Measurements from ENCODE around the gene TAS2R8. TPM values are rescaled to one million over a fixed set of nuclear protein-coding genes. Genes with fewer than 3 reads are reported as not detected.

Gene TAS2R8
- total and polyA plus RNA-seq, 10 of the 15 experiments (the other 5 are each of a cell fraction or from before 2014, with no cell fraction given), result not detected

DNA sequence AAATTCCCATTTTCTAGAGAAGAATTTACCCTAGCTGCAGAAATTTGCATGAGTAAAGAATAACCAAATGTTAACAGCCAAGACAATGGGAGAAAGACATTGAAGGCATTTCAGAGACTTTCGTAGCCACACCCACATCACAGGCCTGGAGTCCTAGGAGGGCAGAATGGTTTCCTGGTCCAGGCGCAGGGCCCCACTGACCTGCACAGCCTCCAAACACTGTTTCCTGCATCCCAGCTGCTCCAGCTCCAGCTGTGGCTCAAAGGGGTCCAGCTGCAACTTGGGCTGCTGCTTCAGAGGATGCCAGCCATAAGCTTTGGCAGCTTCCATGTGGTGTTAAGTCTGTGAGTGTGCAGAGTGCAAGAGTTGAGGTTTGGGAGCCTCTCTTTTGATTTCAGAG lies 48.7 kb upstream of the TAS2R8 start (continued):
- TF ChIP-seq, protein P1, sequence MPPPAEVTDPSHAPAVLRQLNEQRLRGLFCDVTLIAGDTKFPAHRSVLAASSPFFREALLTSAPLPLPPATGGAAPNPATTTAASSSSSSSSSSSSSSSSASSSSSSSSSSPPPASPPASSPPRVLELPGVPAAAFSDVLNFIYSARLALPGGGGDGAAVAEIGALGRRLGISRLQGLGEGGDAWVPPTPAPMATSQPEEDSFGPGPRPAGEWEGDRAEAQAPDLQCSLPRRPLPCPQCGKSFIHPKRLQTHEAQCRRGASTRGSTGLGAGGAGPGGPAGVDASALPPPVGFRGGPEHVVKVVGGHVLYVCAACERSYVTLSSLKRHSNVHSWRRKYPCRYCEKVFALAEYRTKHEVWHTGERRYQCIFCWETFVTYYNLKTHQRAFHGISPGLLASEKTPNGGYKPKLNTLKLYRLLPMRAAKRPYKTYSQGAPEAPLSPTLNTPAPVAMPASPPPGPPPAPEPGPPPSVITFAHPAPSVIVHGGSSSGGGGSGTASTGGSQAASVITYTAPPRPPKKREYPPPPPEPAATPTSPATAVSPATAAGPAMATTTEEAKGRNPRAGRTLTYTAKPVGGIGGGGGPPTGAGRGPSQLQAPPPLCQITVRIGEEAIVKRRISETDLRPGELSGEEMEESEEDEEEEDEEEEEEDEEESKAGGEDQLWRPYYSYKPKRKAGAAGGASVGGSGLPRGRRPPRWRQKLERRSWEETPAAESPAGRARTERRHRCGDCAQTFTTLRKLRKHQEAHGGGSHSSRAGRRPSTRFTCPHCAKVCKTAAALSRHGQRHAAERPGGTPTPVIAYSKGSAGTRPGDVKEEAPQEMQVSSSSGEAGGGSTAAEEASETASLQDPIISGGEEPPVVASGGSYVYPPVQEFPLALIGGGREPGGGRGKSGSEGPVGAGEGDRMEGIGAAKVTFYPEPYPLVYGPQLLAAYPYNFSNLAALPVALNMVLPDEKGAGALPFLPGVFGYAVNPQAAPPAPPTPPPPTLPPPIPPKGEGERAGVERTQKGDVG (CRISPR knock-in tag; IDR thresholded peaks at IDR 0.05), result no peak
- no peak for TF ChIP-seq TCF12 (IDR thresholded peaks at IDR 0.05; ENCODE audit: low read depth, low read length)
- no peak for TF ChIP-seq ESRRA (IDR thresholded peaks at IDR 0.05; ENCODE audit: low read length)
- TF ChIP-seq PML (IDR thresholded peaks at IDR 0.05; ENCODE audit: low read length), result no peak
- TF ChIP-seq, protein P2, sequence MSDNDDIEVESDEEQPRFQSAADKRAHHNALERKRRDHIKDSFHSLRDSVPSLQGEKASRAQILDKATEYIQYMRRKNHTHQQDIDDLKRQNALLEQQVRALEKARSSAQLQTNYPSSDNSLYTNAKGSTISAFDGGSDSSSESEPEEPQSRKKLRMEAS (IDR thresholded peaks at IDR 0.05; ENCODE audit: low read depth, low read length), result no peak
- no peak for TF ChIP-seq NFXL1 (IDR thresholded peaks at IDR 0.05; ENCODE audit: borderline replicate concordance)
- TF ChIP-seq FOS (IDR thresholded peaks at IDR 0.05; ENCODE audit: borderline replicate concordance, extremely low read depth, insufficient read length), result no peak
- TF ChIP-seq, protein P3, sequence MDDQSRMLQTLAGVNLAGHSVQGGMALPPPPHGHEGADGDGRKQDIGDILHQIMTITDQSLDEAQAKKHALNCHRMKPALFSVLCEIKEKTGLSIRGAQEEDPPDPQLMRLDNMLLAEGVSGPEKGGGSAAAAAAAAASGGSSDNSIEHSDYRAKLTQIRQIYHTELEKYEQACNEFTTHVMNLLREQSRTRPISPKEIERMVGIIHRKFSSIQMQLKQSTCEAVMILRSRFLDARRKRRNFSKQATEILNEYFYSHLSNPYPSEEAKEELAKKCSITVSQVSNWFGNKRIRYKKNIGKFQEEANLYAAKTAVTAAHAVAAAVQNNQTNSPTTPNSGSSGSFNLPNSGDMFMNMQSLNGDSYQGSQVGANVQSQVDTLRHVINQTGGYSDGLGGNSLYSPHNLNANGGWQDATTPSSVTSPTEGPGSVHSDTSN (IDR thresholded peaks at IDR 0.05; ENCODE audit: insufficient replicate concordance, low read depth, low read length), result no peak
- no peak for TF ChIP-seq DPF2 (IDR thresholded peaks at IDR 0.05)
- no peak for TF ChIP-seq CEBPB (IDR thresholded peaks at IDR 0.05; ENCODE audit: borderline replicate concordance in 1 of 2, low read depth in 2 of 2, low read length in 2 of 2)
- TF ChIP-seq, protein P4, sequence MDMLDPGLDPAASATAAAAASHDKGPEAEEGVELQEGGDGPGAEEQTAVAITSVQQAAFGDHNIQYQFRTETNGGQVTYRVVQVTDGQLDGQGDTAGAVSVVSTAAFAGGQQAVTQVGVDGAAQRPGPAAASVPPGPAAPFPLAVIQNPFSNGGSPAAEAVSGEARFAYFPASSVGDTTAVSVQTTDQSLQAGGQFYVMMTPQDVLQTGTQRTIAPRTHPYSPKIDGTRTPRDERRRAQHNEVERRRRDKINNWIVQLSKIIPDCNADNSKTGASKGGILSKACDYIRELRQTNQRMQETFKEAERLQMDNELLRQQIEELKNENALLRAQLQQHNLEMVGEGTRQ (IDR thresholded peaks at IDR 0.05; ENCODE audit: borderline replicate concordance, low read depth, low read length), result no peak
